HS-5 (cell line): ENCODE data around the gene EZR.

Experiments
- DNase-seq: peaks from one replicate; pipeline ENCODE4 v3.0.0-alpha.2; 2012; ENCODE audit warnings: low read depth

Gene EZR

DNA sequence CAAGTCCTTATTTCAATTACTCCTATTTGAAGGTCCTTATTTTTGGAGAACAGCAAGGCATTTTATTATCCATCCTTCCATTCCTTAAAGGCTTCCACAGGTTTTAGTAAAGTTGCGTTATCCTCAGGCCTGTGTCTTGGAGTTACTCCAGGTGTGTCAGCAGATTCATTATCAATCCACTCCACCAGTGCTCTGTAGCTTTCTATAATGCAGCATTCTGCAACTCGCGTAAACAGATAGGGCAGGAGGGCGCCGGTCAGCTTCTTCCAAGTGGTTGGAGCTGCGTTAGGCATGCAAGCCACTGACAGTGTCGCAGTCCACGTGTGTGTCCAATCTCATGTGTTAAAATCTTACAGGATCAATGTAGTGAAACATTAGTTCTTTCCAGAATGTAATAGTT is 93.5 kb downstream of the EZR start:
- no peak for DNase-seq

DNA sequence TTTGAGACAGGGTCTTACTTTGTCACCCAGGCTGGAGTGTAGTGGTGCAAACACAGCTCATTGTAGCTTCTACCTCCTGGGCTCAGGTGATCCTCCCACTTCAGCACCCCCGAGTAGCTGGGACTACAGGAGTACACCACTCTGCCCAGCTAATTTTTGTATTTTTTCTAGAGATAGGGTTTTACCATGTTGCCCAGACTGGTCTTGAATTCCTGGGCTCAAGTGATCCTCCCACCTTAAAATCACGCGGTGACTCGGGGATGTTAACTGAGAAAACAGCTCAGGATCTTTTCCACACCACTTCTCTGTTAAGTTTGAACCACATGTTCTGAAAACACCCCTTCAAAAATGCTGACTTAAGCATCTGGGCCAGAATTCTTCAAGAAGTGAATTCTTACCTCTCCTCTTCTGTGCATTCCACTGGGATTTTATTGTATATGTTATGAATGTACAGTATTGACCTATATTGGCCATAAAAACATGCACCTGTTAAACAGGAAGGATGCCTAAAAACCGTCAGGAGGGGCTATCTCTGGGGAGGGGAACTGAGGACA is 96.9 kb downstream of the EZR start:
- no peak for DNase-seq

DNA sequence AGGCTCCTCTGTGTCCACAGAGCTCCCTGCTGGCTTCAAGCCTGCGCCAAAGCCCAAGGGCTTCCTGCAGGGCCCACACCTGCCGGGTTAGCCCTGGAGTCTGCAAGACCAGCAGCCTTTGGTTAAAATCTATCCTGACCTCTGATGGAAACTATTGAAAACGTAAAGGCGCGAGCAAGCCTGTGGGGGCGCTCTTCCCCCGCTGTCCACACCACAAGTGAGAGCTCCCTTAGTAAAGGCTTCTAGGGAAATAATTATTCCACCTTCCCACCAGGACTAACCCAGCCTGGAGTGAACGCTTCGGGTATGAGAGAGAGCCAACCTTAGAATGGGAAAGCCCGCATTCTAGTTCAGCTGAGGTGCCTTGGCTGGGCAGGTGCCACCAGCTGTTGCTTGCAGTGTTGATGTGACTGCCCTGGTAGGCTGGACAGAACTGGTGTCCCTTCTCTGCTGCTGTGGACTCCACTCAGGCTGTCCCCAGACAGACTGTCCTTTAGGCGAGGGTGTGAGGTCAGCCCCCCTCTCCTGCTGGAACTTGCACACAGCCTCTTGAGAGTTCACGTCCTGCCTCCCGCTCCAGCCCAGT is 100.6 kb downstream of the EZR start:
- DNase-seq: no peak

DNA sequence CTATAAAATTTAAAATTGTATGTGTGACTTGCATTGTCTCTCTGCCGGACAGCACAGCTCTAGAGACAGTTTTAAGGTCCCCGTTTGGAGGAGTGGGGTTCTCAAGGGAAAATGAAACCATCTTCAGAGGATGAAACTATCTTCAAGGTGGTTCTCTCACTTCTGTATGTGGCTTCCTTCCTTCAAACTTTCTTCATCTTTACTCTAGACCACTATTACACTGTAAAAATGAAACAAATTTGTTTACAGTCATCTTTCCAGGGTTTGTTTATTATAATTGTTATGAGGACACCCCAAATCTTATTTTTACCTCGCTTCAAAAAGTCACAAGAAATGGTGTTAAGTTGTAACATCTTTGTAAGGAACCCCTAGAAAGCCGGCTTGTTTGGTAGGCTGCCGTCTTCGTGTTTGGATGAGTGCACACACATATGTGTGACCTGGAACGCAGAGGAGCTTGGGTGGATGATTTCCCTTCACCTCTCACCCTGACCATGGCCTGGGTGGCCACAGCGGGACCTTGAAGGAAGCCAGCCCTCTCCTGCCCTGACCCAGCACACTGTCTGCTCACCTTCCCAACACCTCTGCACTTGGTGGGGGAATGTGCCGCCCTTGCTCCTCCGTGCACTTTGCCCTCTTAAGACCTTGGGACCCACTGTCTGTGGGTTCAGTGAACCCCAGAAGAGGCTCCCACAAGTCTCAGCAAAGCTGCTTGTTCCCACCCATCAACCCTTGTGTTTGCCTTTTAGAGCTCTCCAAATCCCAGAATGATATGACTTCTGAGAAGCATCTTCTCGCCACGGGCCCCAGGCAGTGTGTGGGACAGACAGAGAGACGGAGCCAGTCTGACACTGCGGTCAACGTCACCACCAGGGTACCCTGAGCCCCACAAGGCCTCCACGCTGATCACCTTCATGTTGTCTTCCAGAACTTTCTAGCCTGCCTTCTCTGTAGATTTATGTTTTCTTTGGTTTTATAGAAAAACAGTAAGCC is 101.5 kb downstream of the EZR start:
- no peak for DNase-seq
